Sigmoid colon (tissue), 7 donors: ENCODE results near the gene FCN1. TPM values are rescaled to one million over a fixed set of nuclear protein-coding genes. Genes with fewer than 3 reads are reported as not detected.

Source experiments
- DNase-seq: peaks from one replicate; pipeline ENCODE4 v3.0.0-alpha.2; 2019
- H3K27ac ChIP-seq, 4 donors: fragments of 200-600 bp; sonication (generic); one replicate each; pipeline ENCODE4 v1.5.1; 2016 to 2019; ENCODE audit warnings: mild to moderate bottlenecking in 1 of 4
- H3K27me3 ChIP-seq, 3 donors: fragments of 200-600 bp; sonication (generic); one replicate each; pipeline ENCODE4 v1.5.1; 2019; ENCODE audit warnings: mild to moderate bottlenecking in 1 of 3
- H3K36me3 ChIP-seq, 4 donors: fragments of 200-600 bp; sonication (generic); one replicate each; pipeline ENCODE4 v1.5.1; 2016 to 2019
- H3K4me1 ChIP-seq, 4 donors: fragments of 200-600 bp; sonication (generic); one replicate each; pipeline ENCODE4 v1.5.1; 2017 to 2019
- H3K4me3 ChIP-seq, 4 donors: fragments of 200-600 bp; sonication (generic); one replicate each; pipeline ENCODE4 v1.5.1; 2017 to 2019; ENCODE audit warnings: mild to moderate bottlenecking in 2 of 4, moderate library complexity in 1 of 4
- H3K9me3 ChIP-seq, 4 donors: fragments of 200-600 bp in 3 of 4; sonication (generic) in 3 of 4; one replicate each; pipeline versions ENCODE4 v1.5.1 to v1.6.1; 2013 to 2019
- EP300 ChIP-seq, 4 donors: sonication (generic); formaldehyde crosslinking; IDR thresholded peaks; one replicate each; pipeline ENCODE4 v1.6.1; 2017; ENCODE audit warnings: antibody characterized with exemption in 4 of 4
- POLR2A ChIP-seq, 2 donors: fragments of 450-650 bp; IDR thresholded peaks; one replicate each; pipeline ENCODE4 v1.6.1; 2016; ENCODE audit warnings: antibody characterized with exemption in 2 of 2, mild to moderate bottlenecking in 2 of 2, moderate library complexity in 2 of 2
- POLR2AphosphoS5 ChIP-seq, 4 donors: sonication (generic); formaldehyde crosslinking; IDR thresholded peaks; one replicate each; pipeline ENCODE4 v1.6.1; 2017; ENCODE audit warnings: antibody characterized with exemption in 4 of 4
- WGBS, 2 donors: extraction: QIAGEN DNeasy Blood & Tissue Kit; methylation state at CpG; one replicate each; pipeline ENCODE4 v1.1.7; 2013; 5-methylcytosine and 5-hydroxymethylcytosine counted together
- intact Hi-C: fragments of 100-400 bp; cut with DNase I; formaldehyde crosslinking; loops from one replicate; pipeline ENCODE4 v1.15.1; 2023
- polyA plus RNA-seq, 3 donors: library from polyadenylated mRNA; stranded (reverse); fragments of 200-250 nt; gene quantifications; one replicate each; pipeline ENCODE4 v1.2.3, GENCODE V29; 2013
- total RNA-seq, 4 donors: library from RNA; depleted of rRNA; stranded (reverse); fragments of >200 nt; gene quantifications; one replicate each; pipeline ENCODE4 v1.1.0, GENCODE V29; 2016
- TF ChIP-seq, protein P1 (sequence below), 4 experiments: fragments of 450-650 bp in 3 of 4; fragments of 200-600 bp in 1 of 4; IDR thresholded peaks; one replicate each; pipeline ENCODE4 v1.5.1; 2016 to 2019; ENCODE audit warnings: antibody characterized with exemption in 4 of 4, mild to moderate bottlenecking in 3 of 4, moderate library complexity in 2 of 4
- donor health status: healthy with polysubstance abuse.
- donor health status: Bipolar disorder and iron deficiency.
- donor health status: healthy.

The FCN1 gene
- total and polyA plus RNA-seq, 7 donors, result 0.69 to 6.9 (median 1.4) TPM

DNA sequence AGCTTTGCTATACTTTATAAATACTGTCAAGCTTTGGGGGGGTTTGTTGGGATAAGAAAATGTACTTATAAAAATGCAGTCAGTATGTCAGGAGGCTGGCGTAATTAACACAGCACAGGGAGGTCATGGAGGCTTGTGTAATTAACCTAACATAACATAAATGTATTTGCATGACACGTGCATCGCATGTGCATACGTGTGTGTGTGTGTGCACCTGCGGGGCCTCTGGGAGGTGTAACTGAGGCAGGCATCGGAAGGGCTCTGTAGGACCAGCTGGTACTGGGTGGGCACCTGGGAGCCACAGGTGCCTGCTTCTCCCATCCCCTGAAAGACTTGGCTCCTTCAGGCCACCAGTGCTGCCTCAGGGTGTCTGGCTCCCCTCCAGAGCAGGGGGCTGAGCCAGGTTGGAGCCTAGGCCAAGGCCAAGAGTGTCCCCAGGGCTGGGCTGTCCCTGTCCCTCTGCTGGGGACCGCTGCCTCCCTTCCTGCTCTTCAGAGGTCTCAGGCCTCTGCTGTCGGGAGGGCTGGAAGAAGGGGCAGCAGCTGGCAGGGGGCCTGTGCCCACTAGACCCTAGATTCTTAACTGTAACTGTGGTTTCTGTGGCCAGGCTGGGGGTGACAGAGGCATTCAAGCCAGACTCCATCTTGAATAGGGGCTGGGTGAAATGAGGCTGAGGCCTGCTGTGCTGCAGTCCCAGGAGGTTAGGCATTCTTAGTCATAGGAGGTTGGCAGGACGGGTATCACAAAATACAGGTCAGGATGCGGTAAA, 28.1 kb downstream of the FCN1 start:
- no peak for DNase-seq
- no peak overlapping the region for H3K4me3 ChIP-seq
- intact Hi-C loops, result no loop called here
- 69 to 88% methylated on average over 10 of the region's 10 CpGs for WGBS, 2 donors
- no peaks in the 10 kb centered on the region for H3K36me3 ChIP-seq
- no peaks in the 10 kb centered on the region for H3K4me1 ChIP-seq
- no peaks in the 10 kb centered on the region for H3K9me3 ChIP-seq
- no peak overlapping the region for H3K27ac ChIP-seq
- no peaks in the 10 kb centered on the region for H3K27me3 ChIP-seq
- TF ChIP-seq POLR2AphosphoS5 (IDR thresholded peaks at IDR 0.05) (no peak), EP300 (IDR thresholded peaks at IDR 0.05) (no peak), POLR2A (IDR thresholded peaks at IDR 0.05) (no peak)
- TF ChIP-seq, protein P1, sequence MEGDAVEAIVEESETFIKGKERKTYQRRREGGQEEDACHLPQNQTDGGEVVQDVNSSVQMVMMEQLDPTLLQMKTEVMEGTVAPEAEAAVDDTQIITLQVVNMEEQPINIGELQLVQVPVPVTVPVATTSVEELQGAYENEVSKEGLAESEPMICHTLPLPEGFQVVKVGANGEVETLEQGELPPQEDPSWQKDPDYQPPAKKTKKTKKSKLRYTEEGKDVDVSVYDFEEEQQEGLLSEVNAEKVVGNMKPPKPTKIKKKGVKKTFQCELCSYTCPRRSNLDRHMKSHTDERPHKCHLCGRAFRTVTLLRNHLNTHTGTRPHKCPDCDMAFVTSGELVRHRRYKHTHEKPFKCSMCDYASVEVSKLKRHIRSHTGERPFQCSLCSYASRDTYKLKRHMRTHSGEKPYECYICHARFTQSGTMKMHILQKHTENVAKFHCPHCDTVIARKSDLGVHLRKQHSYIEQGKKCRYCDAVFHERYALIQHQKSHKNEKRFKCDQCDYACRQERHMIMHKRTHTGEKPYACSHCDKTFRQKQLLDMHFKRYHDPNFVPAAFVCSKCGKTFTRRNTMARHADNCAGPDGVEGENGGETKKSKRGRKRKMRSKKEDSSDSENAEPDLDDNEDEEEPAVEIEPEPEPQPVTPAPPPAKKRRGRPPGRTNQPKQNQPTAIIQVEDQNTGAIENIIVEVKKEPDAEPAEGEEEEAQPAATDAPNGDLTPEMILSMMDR (IDR thresholded peaks at IDR 0.05), result no peak

DNA sequence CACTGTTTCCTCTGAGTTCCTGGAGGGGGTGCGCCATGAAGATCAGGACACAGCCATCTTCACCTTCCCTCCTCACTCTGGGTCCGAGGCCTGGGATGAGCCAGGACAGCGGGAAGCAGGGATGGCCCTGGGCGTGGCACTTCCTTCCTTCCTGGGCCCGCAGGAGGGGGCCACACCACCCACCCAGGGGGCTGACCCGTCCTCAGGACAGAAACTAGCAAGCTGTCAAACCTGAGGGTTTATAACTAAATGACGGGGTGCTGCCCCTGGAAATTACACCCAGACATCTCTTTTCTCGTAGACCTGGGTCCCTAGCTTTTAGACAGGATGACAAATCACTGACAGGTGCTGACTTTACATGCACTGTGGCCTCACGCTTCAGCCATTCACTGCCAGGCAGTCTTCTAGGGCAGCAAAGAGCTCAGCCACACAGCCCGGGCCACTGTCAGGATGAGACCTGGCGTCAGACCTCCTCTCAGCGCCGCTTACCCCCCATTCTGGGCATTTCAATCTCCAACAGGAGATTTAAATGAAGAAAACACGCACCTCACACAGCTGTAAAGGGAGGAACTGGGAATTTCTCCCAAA, 29.0 kb downstream of the FCN1 start:
- 64 to 81% methylated on average over 14 of the region's 14 CpGs for WGBS, 2 donors
- no peaks in the 10 kb centered on the region for H3K27me3 ChIP-seq

DNA sequence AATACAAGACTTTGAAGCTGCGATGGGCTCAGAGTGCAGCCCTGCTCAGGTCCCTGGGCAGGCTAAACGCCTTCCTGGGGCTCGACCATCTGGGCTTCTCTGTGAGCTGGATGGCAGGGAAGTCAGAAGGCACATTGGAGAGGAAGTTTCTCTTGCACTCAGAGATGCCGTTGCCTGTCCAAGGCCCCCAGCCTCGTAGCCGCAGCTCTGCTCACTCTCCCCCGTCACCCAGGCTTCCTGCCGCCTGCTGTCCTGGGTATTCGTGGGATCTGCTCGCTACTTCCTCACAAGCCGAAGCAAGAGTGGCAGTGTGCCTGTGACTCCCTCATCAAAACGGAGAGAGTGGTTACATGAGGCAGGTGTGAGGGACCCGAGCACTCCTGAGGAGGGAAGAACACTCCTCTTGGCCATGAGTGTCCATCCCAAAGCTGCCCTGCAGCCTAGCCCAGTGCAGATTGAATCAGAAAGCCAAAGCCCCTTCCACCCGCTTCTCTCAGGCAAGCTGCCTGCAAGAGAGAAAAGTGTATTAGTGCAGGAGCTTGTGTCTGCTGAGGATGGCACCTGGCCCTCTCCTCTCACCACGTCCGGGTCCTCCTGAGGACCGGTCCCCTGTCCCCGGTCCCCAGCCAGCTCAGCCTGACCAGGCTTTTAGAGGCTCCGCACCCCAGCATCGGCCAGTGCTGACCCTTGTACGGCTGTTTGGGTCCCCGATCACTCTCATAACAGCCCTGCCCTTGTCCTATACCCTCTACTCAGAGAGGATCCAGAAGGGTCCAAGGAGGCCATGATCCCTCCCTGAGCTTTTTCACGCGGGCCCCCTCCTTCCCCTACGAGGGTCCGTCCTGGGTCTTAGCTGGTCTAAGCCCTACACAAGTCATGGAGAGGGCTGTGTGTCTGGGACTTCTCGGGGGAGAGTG, 29.8 kb downstream of the FCN1 start:
- TF ChIP-seq, protein P1 (IDR thresholded peaks at IDR 0.05), result no peak
- TF ChIP-seq POLR2A (IDR thresholded peaks at IDR 0.05) (no peak), POLR2AphosphoS5 (IDR thresholded peaks at IDR 0.05) (no peak), EP300 (IDR thresholded peaks at IDR 0.05) (no peak)
- no peaks in the 10 kb centered on the region for H3K27me3 ChIP-seq
- whole genome bisulfite sequencing, 2 donors, result 65 to 73% methylated on average over 27 of the region's 27 CpGs
- H3K27ac ChIP-seq, result no peak overlapping the region
- H3K9me3 ChIP-seq, result no peaks in the 10 kb centered on the region
- intact Hi-C loops, result no loop called here
- H3K4me3 ChIP-seq, result no peak overlapping the region
- H3K4me1 ChIP-seq, result no peaks in the 10 kb centered on the region
- no peak for DNase-seq
- H3K36me3 ChIP-seq, result no peaks in the 10 kb centered on the region

More for the DNA sequence above, 29.0 kb downstream of the FCN1 start:
- H3K9me3 ChIP-seq, result no peaks in the 10 kb centered on the region
- H3K27ac ChIP-seq, result no peak overlapping the region
- no peak overlapping the region for H3K4me3 ChIP-seq
- DNase-seq, result no peak
- TF ChIP-seq POLR2A (IDR thresholded peaks at IDR 0.05) (no peak), EP300 (IDR thresholded peaks at IDR 0.05) (no peak), POLR2AphosphoS5 (IDR thresholded peaks at IDR 0.05) (no peak)
- TF ChIP-seq, protein P1 (IDR thresholded peaks at IDR 0.05), result no peak
- intact Hi-C loops, result no loop called here
- no peaks in the 10 kb centered on the region for H3K36me3 ChIP-seq
- no peaks in the 10 kb centered on the region for H3K4me1 ChIP-seq

DNA sequence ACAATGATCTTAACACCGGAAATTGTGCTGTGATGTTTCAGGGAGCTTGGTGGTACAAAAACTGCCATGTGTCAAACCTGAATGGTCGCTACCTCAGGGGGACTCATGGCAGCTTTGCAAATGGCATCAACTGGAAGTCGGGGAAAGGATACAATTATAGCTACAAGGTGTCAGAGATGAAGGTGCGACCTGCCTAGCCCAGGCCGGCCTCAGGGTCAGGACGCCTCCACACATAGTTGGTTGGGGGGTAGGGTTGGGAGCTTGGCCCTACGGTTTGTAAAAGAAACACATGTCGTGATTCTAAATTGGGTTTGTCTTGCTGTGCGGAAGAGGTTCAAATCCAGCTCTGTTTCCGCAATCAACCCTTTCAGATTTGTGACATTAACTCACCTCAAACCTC, 30.5 kb downstream of the FCN1 start:
- Histone ChIP-seq H3K4me3 (no peak overlapping the region), H3K27ac (no peak overlapping the region), H3K4me1 (no peaks in the 10 kb centered on the region), H3K27me3 (no peaks in the 10 kb centered on the region), H3K36me3 (no peaks in the 10 kb centered on the region), H3K9me3 (no peaks in the 10 kb centered on the region)
- WGBS, 2 donors, result 84 to 91% methylated on average over 10 of the region's 10 CpGs
- no peak for DNase-seq
- TF ChIP-seq POLR2AphosphoS5 (IDR thresholded peaks at IDR 0.05), result no peak
- TF ChIP-seq, protein P1 (IDR thresholded peaks at IDR 0.05), result no peak
- TF ChIP-seq EP300 (IDR thresholded peaks at IDR 0.05), result no peak
- no peak for TF ChIP-seq POLR2A (IDR thresholded peaks at IDR 0.05)
- intact Hi-C loops, result no loop called here
